SH-SY5Y (cell line): ENCODE data around the gene CD151.

ENCODE experiments used
- GATA2 ChIP-seq: IDR thresholded peaks from 2 replicates; pipeline ENCODE4 v1.6.1; 2011; ENCODE audit warnings: mild to moderate bottlenecking, low read depth, low read length
- GATA3 ChIP-seq: IDR thresholded peaks from 2 replicates; pipeline ENCODE4 v1.6.1; 2011; ENCODE audit warnings: low read depth, mild to moderate bottlenecking, low read length, moderate library complexity

DNA sequence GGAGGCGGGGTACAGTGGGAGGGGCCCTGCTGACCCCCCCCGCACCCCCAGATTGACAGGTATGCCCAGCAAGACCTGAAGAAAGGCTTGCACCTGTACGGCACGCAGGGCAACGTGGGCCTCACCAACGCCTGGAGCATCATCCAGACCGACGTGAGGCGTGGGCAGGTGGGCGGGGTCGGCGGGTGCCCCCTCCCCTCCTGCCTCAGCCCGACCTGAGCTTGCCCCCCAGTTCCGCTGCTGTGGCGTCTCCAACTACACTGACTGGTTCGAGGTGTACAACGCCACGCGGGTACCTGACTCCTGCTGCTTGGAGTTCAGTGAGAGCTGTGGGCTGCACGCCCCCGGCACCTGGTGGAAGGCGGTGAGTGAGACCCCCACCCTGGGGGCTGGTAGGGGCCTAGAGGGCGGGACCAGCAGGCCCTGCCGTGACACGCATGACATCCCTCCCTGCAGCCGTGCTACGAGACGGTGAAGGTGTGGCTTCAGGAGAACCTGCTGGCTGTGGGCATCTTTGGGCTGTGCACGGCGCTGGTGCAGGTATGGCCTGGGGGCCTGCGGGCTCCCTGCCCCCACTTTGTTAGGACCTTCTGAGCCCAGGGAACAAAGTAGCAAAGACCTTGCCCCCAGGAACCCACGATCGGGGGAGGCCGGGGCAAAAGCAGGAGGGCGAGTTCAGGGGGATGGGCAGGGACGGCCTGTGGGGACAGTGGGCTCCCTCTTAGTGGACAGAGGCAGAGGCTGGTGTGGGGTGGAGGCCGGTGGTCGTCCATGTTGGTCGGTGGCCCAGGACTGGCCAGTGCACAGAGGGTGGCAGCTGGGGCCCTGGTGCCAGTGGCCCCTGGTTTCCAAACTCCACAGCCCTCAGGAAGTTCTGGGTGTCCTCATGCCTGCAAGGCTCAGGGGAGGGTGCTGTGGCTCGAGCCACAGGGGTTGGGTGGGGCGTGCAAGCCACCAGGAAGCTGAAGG is 33.0 kb downstream of the CD151 start:
- TF ChIP-seq GATA3, result no peak
- TF ChIP-seq GATA2, result no peak
